HEK293 (cell line): ENCODE results near the gene ADGRD1.

ENCODE experiments used
- FEZF1 ChIP-seq: fragments of 450-650 bp; formaldehyde crosslinking; IDR thresholded peaks from 2 replicates; pipeline ENCODE4 v1.5.1; 2016; ENCODE audit warnings: missing biosample characterization, missing genetic modification characterization
- HOXD13 ChIP-seq: sonication (generic); formaldehyde crosslinking; IDR thresholded peaks from 2 replicates; pipeline ENCODE4 v1.8.0; 2022; ENCODE audit warnings: missing genetic modification reagents, borderline replicate concordance
- ZNF214 ChIP-seq: fragments of 450-650 bp; formaldehyde crosslinking; IDR thresholded peaks from 2 replicates; pipeline ENCODE4 v1.5.1; 2017; ENCODE audit warnings: missing biosample characterization, mild to moderate bottlenecking, missing genetic modification characterization, borderline replicate concordance
- ZNF274 ChIP-seq, 2 experiments: fragments of 200-500 bp in 1 of 2; fragments of 450-650 bp in 1 of 2; sonication (Bioruptor generic) in 1 of 2; formaldehyde crosslinking in 1 of 2; IDR thresholded peaks; 2 replicates each; pipeline versions ENCODE4 v1.5.1 to v1.6.1; 2014 to 2016; ENCODE audit warnings: borderline replicate concordance in 1 of 2, inconsistent platforms in 1 of 2, low read length in 1 of 2, missing biosample characterization in 1 of 2, missing genetic modification characterization in 1 of 2
- ZNF292 ChIP-seq: fragments of 450-650 bp; formaldehyde crosslinking; IDR thresholded peaks from 2 replicates; pipeline ENCODE4 v1.5.1; 2016; ENCODE audit warnings: low read depth, missing biosample characterization, missing genetic modification characterization, borderline replicate concordance
- ZNF350 ChIP-seq: fragments of 450-650 bp; formaldehyde crosslinking; IDR thresholded peaks from 2 replicates; pipeline ENCODE4 v1.5.0; 2017; ENCODE audit warnings: missing biosample characterization, mild to moderate bottlenecking, missing genetic modification characterization
- ZSCAN30 ChIP-seq: fragments of 450-650 bp; IDR thresholded peaks from 2 replicates; pipeline ENCODE4 v1.5.1; 2018; ENCODE audit warnings: missing biosample characterization, mild to moderate bottlenecking, missing genetic modification characterization, moderate library complexity
- TF ChIP-seq, protein P1 (sequence below): fragments of 450-650 bp; formaldehyde crosslinking; IDR thresholded peaks from 2 replicates; pipeline ENCODE4 v1.5.1; 2016; ENCODE audit warnings: missing biosample characterization, missing genetic modification characterization
- TF ChIP-seq, protein P2 (sequence below): fragments of 450-650 bp; formaldehyde crosslinking; IDR thresholded peaks from 2 replicates; pipeline ENCODE4 v1.5.1; 2016; ENCODE audit warnings: missing biosample characterization, missing genetic modification characterization
- TF ChIP-seq, protein P3 (sequence below): fragments of 450-650 bp; formaldehyde crosslinking; conservative IDR thresholded peaks from 2 replicates; pipeline ENCODE4 v1.5.1; 2016; ENCODE audit warnings: low read depth, missing biosample characterization, missing genetic modification characterization
- TF ChIP-seq, protein P4 (sequence below): sonication (generic); formaldehyde crosslinking; IDR thresholded peaks from 2 replicates; pipeline ENCODE4 v1.8.1; 2022; ENCODE audit warnings: mild to moderate bottlenecking, moderate library complexity, missing genetic modification reagents

DNA sequence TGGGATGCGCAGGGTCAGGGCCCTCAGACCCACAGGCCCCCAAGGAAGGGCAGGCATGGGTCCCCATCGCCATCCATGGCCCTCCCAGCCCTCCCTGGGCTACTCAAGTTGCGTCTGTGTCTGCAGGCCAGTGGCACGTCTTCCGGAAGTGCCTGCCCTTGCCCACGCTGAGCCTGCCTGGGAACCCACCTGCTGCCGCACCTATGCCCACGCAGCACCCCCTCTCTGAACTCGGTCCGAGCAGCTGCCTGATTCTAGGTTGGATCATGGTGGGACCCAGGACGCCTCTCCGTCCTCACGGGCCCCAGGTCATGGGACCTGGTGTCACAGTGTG lies 182.8 kb downstream of the ADGRD1 start:
- TF ChIP-seq, protein P1, sequence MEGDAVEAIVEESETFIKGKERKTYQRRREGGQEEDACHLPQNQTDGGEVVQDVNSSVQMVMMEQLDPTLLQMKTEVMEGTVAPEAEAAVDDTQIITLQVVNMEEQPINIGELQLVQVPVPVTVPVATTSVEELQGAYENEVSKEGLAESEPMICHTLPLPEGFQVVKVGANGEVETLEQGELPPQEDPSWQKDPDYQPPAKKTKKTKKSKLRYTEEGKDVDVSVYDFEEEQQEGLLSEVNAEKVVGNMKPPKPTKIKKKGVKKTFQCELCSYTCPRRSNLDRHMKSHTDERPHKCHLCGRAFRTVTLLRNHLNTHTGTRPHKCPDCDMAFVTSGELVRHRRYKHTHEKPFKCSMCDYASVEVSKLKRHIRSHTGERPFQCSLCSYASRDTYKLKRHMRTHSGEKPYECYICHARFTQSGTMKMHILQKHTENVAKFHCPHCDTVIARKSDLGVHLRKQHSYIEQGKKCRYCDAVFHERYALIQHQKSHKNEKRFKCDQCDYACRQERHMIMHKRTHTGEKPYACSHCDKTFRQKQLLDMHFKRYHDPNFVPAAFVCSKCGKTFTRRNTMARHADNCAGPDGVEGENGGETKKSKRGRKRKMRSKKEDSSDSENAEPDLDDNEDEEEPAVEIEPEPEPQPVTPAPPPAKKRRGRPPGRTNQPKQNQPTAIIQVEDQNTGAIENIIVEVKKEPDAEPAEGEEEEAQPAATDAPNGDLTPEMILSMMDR (tag by site-specific recombination) = no peak
- no peak for TF ChIP-seq ZNF292
- TF ChIP-seq HOXD13 = no peak
- TF ChIP-seq, protein P2, sequence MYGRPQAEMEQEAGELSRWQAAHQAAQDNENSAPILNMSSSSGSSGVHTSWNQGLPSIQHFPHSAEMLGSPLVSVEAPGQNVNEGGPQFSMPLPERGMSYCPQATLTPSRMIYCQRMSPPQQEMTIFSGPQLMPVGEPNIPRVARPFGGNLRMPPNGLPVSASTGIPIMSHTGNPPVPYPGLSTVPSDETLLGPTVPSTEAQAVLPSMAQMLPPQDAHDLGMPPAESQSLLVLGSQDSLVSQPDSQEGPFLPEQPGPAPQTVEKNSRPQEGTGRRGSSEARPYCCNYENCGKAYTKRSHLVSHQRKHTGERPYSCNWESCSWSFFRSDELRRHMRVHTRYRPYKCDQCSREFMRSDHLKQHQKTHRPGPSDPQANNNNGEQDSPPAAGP (tag by site-specific recombination) = no peak
- TF ChIP-seq, protein P3, sequence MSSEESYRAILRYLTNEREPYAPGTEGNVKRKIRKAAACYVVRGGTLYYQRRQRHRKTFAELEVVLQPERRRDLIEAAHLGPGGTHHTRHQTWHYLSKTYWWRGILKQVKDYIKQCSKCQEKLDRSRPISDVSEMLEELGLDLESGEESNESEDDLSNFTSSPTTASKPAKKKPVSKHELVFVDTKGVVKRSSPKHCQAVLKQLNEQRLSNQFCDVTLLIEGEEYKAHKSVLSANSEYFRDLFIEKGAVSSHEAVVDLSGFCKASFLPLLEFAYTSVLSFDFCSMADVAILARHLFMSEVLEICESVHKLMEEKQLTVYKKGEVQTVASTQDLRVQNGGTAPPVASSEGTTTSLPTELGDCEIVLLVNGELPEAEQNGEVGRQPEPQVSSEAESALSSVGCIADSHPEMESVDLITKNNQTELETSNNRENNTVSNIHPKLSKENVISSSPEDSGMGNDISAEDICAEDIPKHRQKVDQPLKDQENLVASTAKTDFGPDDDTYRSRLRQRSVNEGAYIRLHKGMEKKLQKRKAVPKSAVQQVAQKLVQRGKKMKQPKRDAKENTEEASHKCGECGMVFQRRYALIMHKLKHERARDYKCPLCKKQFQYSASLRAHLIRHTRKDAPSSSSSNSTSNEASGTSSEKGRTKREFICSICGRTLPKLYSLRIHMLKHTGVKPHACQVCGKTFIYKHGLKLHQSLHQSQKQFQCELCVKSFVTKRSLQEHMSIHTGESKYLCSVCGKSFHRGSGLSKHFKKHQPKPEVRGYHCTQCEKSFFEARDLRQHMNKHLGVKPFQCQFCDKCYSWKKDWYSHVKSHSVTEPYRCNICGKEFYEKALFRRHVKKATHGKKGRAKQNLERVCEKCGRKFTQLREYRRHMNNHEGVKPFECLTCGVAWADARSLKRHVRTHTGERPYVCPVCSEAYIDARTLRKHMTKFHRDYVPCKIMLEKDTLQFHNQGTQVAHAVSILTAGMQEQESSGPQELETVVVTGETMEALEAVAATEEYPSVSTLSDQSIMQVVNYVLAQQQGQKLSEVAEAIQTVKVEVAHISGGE (tag by site-specific recombination) = no peak
- no peak for TF ChIP-seq ZSCAN30 (tag by site-specific recombination)
- no peak for TF ChIP-seq FEZF1
- no peak for TF ChIP-seq ZNF350
- TF ChIP-seq ZNF214 (tag by site-specific recombination) = no peak
- TF ChIP-seq, protein P4, sequence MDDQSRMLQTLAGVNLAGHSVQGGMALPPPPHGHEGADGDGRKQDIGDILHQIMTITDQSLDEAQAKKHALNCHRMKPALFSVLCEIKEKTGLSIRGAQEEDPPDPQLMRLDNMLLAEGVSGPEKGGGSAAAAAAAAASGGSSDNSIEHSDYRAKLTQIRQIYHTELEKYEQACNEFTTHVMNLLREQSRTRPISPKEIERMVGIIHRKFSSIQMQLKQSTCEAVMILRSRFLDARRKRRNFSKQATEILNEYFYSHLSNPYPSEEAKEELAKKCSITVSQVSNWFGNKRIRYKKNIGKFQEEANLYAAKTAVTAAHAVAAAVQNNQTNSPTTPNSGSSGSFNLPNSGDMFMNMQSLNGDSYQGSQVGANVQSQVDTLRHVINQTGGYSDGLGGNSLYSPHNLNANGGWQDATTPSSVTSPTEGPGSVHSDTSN (CRISPR knock-in tag) = no peak
- no peak for TF ChIP-seq ZNF274 (IDR thresholded peaks at IDR 0.05; ENCODE audit: low read length)
- no peak for TF ChIP-seq ZNF274 (tag by site-specific recombination; IDR thresholded peaks at IDR 0.05; ENCODE audit: borderline replicate concordance)
